Measurements from ENCODE around the gene SGSM1. TPM values are rescaled to one million over a fixed set of nuclear protein-coding genes. Genes with fewer than 3 reads are reported as not detected.
"Not testable (repeated sequence)": the region's sequence is repeated elsewhere in the genome, so short reads cannot be mapped to it uniquely, and the experiment has no call there.

The SGSM1 gene
- total and polyA plus RNA-seq, 12 donors = 1.1 to 14.3 (median 7.8) TPM

DNA sequence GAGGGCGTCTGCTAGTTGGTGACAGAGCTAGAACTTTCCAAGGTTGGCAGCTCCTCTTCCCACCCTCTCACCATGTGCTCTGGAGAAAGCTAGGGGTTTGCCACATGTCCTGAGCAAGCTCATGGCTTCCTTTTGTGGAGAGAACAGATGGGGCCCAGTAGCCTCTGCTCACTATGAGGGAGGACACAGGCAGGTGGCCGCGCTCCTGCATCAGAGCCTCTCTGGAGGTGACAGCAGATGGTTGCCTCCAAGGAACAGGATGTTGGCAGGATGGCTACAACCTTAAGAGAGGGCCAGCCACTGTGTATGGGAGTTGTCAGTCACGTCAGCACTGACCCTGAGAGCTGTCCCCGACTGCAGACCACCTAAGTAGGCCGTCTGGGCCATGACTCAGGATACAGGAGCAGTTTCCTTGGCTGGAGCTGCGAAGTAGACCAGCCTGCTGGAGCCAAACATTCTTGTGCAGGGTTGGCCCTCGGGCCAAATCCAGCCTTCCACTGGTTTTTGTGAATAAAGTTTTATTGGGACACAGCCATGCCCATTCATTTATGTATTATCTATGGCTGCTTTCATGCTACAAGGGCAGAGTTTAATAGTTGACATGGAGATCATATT is 28.0 kb downstream of the SGSM1 start:
- H3K4me3 ChIP-seq = no peak overlapping the region
- intact Hi-C loops (cut with DNase I) = loop anchor here in 1 of 10 donors (10.0 kb wide), 1 partner anchor 59 kb away; the partner anchor contains the start of gene PIWIL3
- WGBS, 2 donors = 82 to 88% methylated on average over 8 of the region's 8 CpGs

DNA sequence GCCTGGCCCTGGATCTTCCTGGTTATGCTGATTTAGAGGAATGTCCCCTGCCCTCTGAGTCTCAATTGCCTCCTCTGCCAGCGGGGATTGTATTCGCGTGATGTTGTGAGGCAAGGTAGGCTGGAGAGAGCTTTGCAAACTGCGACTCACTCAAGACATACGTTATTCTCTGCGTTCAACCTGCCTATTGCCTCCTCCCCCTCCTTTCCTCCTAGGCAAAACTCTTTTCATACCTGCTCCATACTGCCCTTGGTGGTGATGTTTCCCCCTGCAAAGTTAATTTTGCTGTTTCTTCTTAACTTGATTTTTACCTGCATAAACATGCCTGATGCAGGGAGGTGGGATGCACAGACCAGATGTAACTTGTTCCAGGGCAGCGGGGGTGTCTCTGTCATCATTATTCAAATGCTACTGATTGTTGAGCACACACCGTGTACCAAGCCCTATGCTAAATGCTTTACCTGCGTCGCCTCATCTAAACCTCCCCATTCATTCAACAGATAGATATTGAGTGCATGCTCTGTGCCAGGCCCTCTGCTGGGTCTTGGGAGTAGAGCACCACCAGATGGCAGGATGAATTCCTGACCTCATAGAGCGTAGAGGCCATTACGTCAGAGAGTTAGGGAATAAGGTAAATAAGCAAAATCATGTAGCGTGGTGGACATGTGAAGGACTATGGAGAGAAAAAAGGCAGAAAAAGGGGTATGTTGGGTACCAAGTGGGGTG is 29.0 kb downstream of the SGSM1 start:
- peak in 3 of 8 donors; percentile 66 to 71 (median 67) for ATAC-seq

More for the DNA sequence above, 28.0 kb downstream of the SGSM1 start:
- no peak for TF ChIP-seq CTCF (IDR thresholded peaks at IDR 0.05)
- Histone ChIP-seq H3K4me1 (peaks cover 0 to 4% (median 0%) of the 10 kb centered on the region in 9 donors), H3K27ac (no peak overlapping the region), H3K36me3 (no peaks in the 10 kb centered on the region), H3K27me3 (no peaks in the 10 kb centered on the region), H3K9me3 (peaks cover 0 to 10% (median 0%) of the 10 kb centered on the region in 11 donors)
- DNase-seq = no peak
- peak in 1 of 8 donors; percentile 35 for ATAC-seq

DNA sequence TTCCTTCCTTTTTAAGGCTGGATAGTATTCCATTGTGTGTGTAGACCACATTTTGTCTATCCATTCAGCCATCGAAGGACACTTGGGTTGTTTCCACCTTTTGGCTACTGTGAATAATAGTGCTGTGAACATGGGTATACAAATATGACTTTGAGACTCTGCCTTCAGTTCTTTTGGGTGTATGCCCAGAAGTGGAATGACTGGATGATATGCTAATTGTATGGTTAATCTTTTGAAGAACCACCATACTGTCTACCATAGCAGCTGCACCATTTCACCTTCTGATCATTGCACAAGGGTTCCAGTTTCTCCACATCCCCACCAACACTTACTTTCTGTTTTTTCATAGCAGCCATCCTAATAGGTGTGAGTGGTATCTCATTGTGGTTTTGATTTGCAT is 30.3 kb downstream of the SGSM1 start:
- intact Hi-C loops (cut with DNase I) = loop anchor here in 1 of 10 donors (10.0 kb wide), 1 partner anchor 61 kb away; the partner anchor contains the start of gene PIWIL3
- Histone ChIP-seq H3K36me3 (no peaks in the 10 kb centered on the region), H3K4me3 (no peak overlapping the region), H3K4me1 (peaks cover 0 to 4% (median 0%) of the 10 kb centered on the region in 9 donors), H3K27me3 (no peaks in the 10 kb centered on the region), H3K9me3 (peaks cover 0 to 10% (median 0%) of the 10 kb centered on the region in 11 donors), H3K27ac (no peak overlapping the region)
- WGBS, 2 donors = 52 to 54% methylated on average over 1 of the region's 1 CpG
- TF ChIP-seq CTCF (IDR thresholded peaks at IDR 0.05) = no peak
- ATAC-seq = peak in 3 of 8 donors; percentile 44 to 70 (median 61)
- DNase-seq = no peak

More for the DNA sequence above, 29.0 kb downstream of the SGSM1 start:
- intact Hi-C loops (cut with DNase I) = loop anchor here in 1 of 10 donors (10.0 kb wide), 1 partner anchor 60 kb away; the partner anchor contains the start of gene PIWIL3
- H3K36me3 ChIP-seq = no peaks in the 10 kb centered on the region
- 60 to 69% methylated on average over 13 of the region's 13 CpGs for WGBS, 2 donors
- H3K4me1 ChIP-seq = peaks cover 0 to 4% (median 0%) of the 10 kb centered on the region in 9 donors
- TF ChIP-seq CTCF (IDR thresholded peaks at IDR 0.05) = peak in 7 of 9 donors; percentile 16 to 40 (median 27)
- no peak for DNase-seq
- no peak overlapping the region for H3K27ac ChIP-seq
- no peak overlapping the region for H3K4me3 ChIP-seq
- H3K27me3 ChIP-seq = no peaks in the 10 kb centered on the region
- peaks cover 0 to 10% (median 0%) of the 10 kb centered on the region in 11 donors for H3K9me3 ChIP-seq

GRCh38 chr22:24837517-24837916 is 31.5 kb downstream of the SGSM1 start:
- not testable (repeated sequence) for H3K27me3 ChIP-seq, H3K27ac ChIP-seq, H3K36me3 ChIP-seq, H3K9me3 ChIP-seq, H3K4me1 ChIP-seq, ATAC-seq, DNase-seq, H3K4me3 ChIP-seq
- intact Hi-C loops (cut with DNase I) = loop anchor here in 1 of 10 donors (10.0 kb wide), 1 partner anchor 63 kb away; the partner anchor contains the start of gene PIWIL3
- TF ChIP-seq CTCF (IDR thresholded peaks at IDR 0.05) = peak in 2 of 9 donors; percentile 18 to 21
- 53 to 86% methylated on average over 2 to 4 of the region's 8 CpGs for WGBS, 2 donors

Data from heart right ventricle (tissue), 16 donors.